Endothelial cell of umbilical vein (primary cell): ENCODE data around the gene PRMT9. TPM values are rescaled to one million over a fixed set of nuclear protein-coding genes. Genes with fewer than 3 reads are reported as not detected.

Experiments
- BruUV-seq: library from RNA; stranded (reverse); fragments of 400-500 nt; replicated peaks from 2 replicates; lab custom pipeline; 2021; lab: Mats Ljungman, UMichigan
- CTCF ChIA-PET: fragments of 300-600, 350-600 bp; sonication (Branson Sonifier 250); formaldehyde crosslinking; loops from one replicate; lab custom pipeline; 2021; ENCODE audit warnings: antibody characterized with exemption, inconsistent platforms; lab: Charles Lee
- POLR2A ChIA-PET: fragments of 300-600, 350-600 bp; sonication (Branson Sonifier 250); formaldehyde crosslinking; loops from one replicate; lab custom pipeline; 2021; ENCODE audit warnings: antibody characterized with exemption, inconsistent platforms; lab: Charles Lee
- DNase-seq: peaks from one replicate; pipeline ENCODE4 v3.0.0-alpha.2; 2011; ENCODE audit warnings: low read depth, low spot score
- FAIRE-seq: peaks from 2 replicates; lab custom pipeline; 2011; peaks lifted over from hg19 to GRCh38; lab: Jason Lieb, UNC
- H2AFZ ChIP-seq: 2 replicates; pipeline ENCODE4 v1.6.0; 2012; ENCODE audit warnings: low read depth, low read length, control low read depth, inconsistent platforms
- H3K27ac ChIP-seq: 2 replicates; pipeline ENCODE4 v1.5.1; 2011; ENCODE audit warnings: low read depth, mild to moderate bottlenecking, control low read depth, low read length, moderate library complexity; ENCODE audit not compliant: insufficient read depth
- H3K27me3 ChIP-seq, 2 experiments: 2 replicates each; pipeline versions ENCODE4 v1.6.0 to v1.6.1; 2011; ENCODE audit warnings: low read length in 2 of 2, mixed read lengths in 1 of 2; ENCODE audit not compliant: control insufficient read depth in 2 of 2, insufficient read depth in 2 of 2
- H3K36me3 ChIP-seq, 2 experiments: 2 replicates in 1 of 2; 3 replicates in 1 of 2; pipeline ENCODE4 v1.5.1; 2011; ENCODE audit warnings: low read length in 2 of 2, mild to moderate bottlenecking in 1 of 2, moderate library complexity in 1 of 2; ENCODE audit not compliant: control insufficient read depth in 2 of 2, insufficient read depth in 2 of 2; ENCODE audit errors: extremely low read depth in 1 of 2
- H3K4me1 ChIP-seq: 3 replicates; pipeline ENCODE4 v1.5.1; 2011; ENCODE audit warnings: mild to moderate bottlenecking, low read length; ENCODE audit not compliant: control insufficient read depth, insufficient read depth; ENCODE audit errors: extremely low read depth
- H3K4me2 ChIP-seq: 2 replicates; pipeline ENCODE4 v1.6.1; 2011; ENCODE audit warnings: low read length, control low read depth, mixed read lengths; ENCODE audit not compliant: insufficient read depth
- H3K4me3 ChIP-seq, 3 experiments: fragments of 200-600 bp in 1 of 3; sonication (generic), shearing (Covaris generic) in 1 of 3; replicated peaks in 1 of 3; 2 replicates each; pipeline ENCODE4 v1.5.1; 2011 to 2016; ENCODE audit warnings: control low read depth in 3 of 3, low read length in 3 of 3, mild to moderate bottlenecking in 2 of 3, inconsistent platforms in 1 of 3, low read depth in 1 of 3, moderate library complexity in 1 of 3; ENCODE audit not compliant: insufficient read depth in 1 of 3
- H3K79me2 ChIP-seq: 2 replicates; pipeline ENCODE4 v1.6.0; 2012; ENCODE audit warnings: low read length, inconsistent platforms; ENCODE audit not compliant: control insufficient read depth, insufficient read depth
- H3K9ac ChIP-seq: replicated peaks from 2 replicates; pipeline ENCODE3; 2011; ENCODE audit warnings: low read length, control low read depth; ENCODE audit not compliant: insufficient read depth; ENCODE audit errors: extremely low read depth
- H3K9me1 ChIP-seq: replicated peaks from 3 replicates; pipeline ENCODE4 v1.6.0; 2011; ENCODE audit warnings: mild to moderate bottlenecking, low read length; ENCODE audit not compliant: control insufficient read depth, insufficient read depth; ENCODE audit errors: extremely low read depth
- H3K9me3 ChIP-seq: replicated peaks from 2 replicates; pipeline ENCODE4 v1.5.1; 2012; ENCODE audit warnings: low read length, inconsistent platforms; ENCODE audit not compliant: control insufficient read depth, insufficient read depth
- H4K20me1 ChIP-seq: replicated peaks from 2 replicates; pipeline ENCODE3; 2011; ENCODE audit warnings: mild to moderate bottlenecking, low read length; ENCODE audit not compliant: control insufficient read depth, insufficient read depth; ENCODE audit errors: extremely low read depth
- CTCF ChIP-seq, 2 donors: IDR thresholded peaks; 1 replicate in 1 of 2; 2 replicates in 1 of 2; pipeline ENCODE4 v1.5.1; 2011; ENCODE audit warnings: low read length in 2 of 2, mild to moderate bottlenecking in 2 of 2, moderate library complexity in 2 of 2, control low read depth in 1 of 2, inconsistent platforms in 1 of 2, low read depth in 1 of 2; ENCODE audit not compliant: insufficient read depth in 1 of 2; ENCODE audit errors: extremely low read depth in 1 of 2
- EZH2 ChIP-seq: IDR thresholded peaks from 2 replicates; pipeline ENCODE4 v1.6.1; 2012; ENCODE audit warnings: borderline replicate concordance, low read depth, mild to moderate bottlenecking, moderate library complexity, low read length, inconsistent platforms; ENCODE audit not compliant: severe bottlenecking
- FOS ChIP-seq: IDR thresholded peaks from 2 replicates; pipeline ENCODE4 v1.6.1; 2011; ENCODE audit warnings: mild to moderate bottlenecking, low read length, moderate library complexity, borderline replicate concordance; ENCODE audit not compliant: insufficient read depth
- GATA2 ChIP-seq: IDR thresholded peaks from 2 replicates; pipeline ENCODE4 v1.7.0; 2011; ENCODE audit warnings: low read depth, mild to moderate bottlenecking, moderate library complexity, mixed read lengths, low read length; ENCODE audit not compliant: insufficient read length, insufficient read depth
- JUN ChIP-seq: IDR thresholded peaks from 2 replicates; pipeline ENCODE4 v1.6.1; 2011; ENCODE audit warnings: borderline replicate concordance, low read depth; ENCODE audit not compliant: insufficient read length, insufficient read depth
- MAX ChIP-seq: IDR thresholded peaks from 2 replicates; pipeline ENCODE4 v1.6.1; 2011; ENCODE audit not compliant: insufficient read depth, insufficient read length
- MYC ChIP-seq: IDR thresholded peaks from one replicate; pipeline ENCODE4 v1.6.1; 2011; ENCODE audit warnings: mild to moderate bottlenecking, low read depth, low read length
- POLR2A ChIP-seq: IDR thresholded peaks from 2 replicates; pipeline ENCODE4 v1.6.1; 2012; ENCODE audit warnings: low read depth, mild to moderate bottlenecking, control low read depth, low read length
- POLR2AphosphoS5 ChIP-seq: IDR thresholded peaks from 2 replicates; pipeline ENCODE4 v1.6.1; 2012; ENCODE audit warnings: low read depth, mild to moderate bottlenecking, control low read depth, low read length, moderate library complexity; ENCODE audit not compliant: insufficient read depth
- dilution Hi-C: fragments of 300-500 bp; cut with MboI; formaldehyde crosslinking; loops from one replicate; pipeline ENCODE4 v1.15.0; 2019; ENCODE audit warnings: low sequenced_read_pairs; ENCODE audit not compliant: extremely low pct_ligation_motif_present
- intact Hi-C: fragments of 100-400 bp; cut with micrococcal nuclease; formaldehyde crosslinking; loops from one replicate; pipeline ENCODE4 v1.10.0; 2022
- polyA plus RNA-seq, 4 experiments: library from polyadenylated mRNA; depleted of rRNA in 3 of 4; stranded (reverse) in 3 of 4; unstranded in 1 of 4; fragments of >200 nt; gene quantifications; 2 replicates each; pipeline versions ENCODE4 v1.2.1 to v1.2.3, GENCODE V29; 2011 to 2012; ENCODE audit warnings: missing spikeins in 1 of 4
- total RNA-seq: library from RNA; stranded (reverse); gene quantifications from 2 replicates; pipeline ENCODE4 v1.2.3, GENCODE V29; 2021

PRMT9 gene
- total and polyA plus RNA-seq, 2 donors (not counting 3 experiments of a cell fraction or from before 2014, with no cell fraction given) = 3.2 to 9.0 TPM

- FAIRE-seq (no peak), DNase-seq (no peak)
- Histone ChIP-seq H3K4me2 (no peak overlapping the region), H3K9ac (no peak overlapping the region), H3K9me3 (no peaks in the 10 kb centered on the region), H2AFZ (no peak overlapping the region), H3K36me3 (no peaks in the 10 kb centered on the region), H4K20me1 (no peaks in the 10 kb centered on the region), H3K79me2 (no peaks in the 10 kb centered on the region), H3K9me1 (no peaks in the 10 kb centered on the region), H3K27ac (no peak overlapping the region), H3K4me1 (no peaks in the 10 kb centered on the region), H3K4me3 (no peak overlapping the region), H3K27me3 (peaks cover 0 to 2% of the 10 kb centered on the region in 2 experiments)
- CTCF ChIA-PET = interaction anchor here (4.3 kb wide), 1 partner anchor 174 kb away, joined by 24 read pairs; no protein-coding TSS in a partner anchor
- TF ChIP-seq CTCF (IDR thresholded peaks at IDR 0.05; ENCODE audit: extremely low read depth in 1 of 2, insufficient read depth in 1 of 2, low read depth in 1 of 2, low read length in 2 of 2) (no peak), MAX (no peak), JUN (no peak), POLR2AphosphoS5 (no peak), EZH2 (no peak), GATA2 (no peak), MYC (no peak), FOS (no peak), POLR2A (no peak)
- dilution Hi-C loops (no loop called here), intact Hi-C loops (no loop called here)
- BruUV-seq = no TSS peak
- POLR2A ChIA-PET = no interaction called here
Observed at GRCh38 chr4:147691820-147692219, 7.9 kb upstream of the PRMT9 start.
